Hepatocyte (in vitro differentiated cells): ENCODE results near the gene ZIC1.
A peak's percentile ranks its signal among the peaks of the same experiment; 100 is the strongest.

ENCODE experiments used
- CTCF ChIP-seq: fragments of 200-600 bp; sonication (generic); IDR thresholded peaks from 2 replicates; pipeline ENCODE4 v1.5.1; 2016; ENCODE audit warnings: antibody characterized with exemption, mild to moderate bottlenecking; ENCODE audit not compliant: poor library complexity
- EZH2phosphoT487 ChIP-seq: fragments of 200-600 bp; sonication (generic); IDR thresholded peaks from one replicate; pipeline ENCODE4 v1.6.1; 2018; ENCODE audit warnings: antibody characterized with exemption, mild to moderate bottlenecking, low read depth, moderate library complexity; ENCODE audit not compliant: unreplicated experiment, severe bottlenecking

GRCh38 chr3:147408188-147409100, 721 bp upstream of the ZIC1 start:
- no peak for TF ChIP-seq CTCF
- peak; percentile 22 for TF ChIP-seq EZH2phosphoT487
